ENCODE measurements around the gene SORCS2.

The SORCS2 gene

DNA sequence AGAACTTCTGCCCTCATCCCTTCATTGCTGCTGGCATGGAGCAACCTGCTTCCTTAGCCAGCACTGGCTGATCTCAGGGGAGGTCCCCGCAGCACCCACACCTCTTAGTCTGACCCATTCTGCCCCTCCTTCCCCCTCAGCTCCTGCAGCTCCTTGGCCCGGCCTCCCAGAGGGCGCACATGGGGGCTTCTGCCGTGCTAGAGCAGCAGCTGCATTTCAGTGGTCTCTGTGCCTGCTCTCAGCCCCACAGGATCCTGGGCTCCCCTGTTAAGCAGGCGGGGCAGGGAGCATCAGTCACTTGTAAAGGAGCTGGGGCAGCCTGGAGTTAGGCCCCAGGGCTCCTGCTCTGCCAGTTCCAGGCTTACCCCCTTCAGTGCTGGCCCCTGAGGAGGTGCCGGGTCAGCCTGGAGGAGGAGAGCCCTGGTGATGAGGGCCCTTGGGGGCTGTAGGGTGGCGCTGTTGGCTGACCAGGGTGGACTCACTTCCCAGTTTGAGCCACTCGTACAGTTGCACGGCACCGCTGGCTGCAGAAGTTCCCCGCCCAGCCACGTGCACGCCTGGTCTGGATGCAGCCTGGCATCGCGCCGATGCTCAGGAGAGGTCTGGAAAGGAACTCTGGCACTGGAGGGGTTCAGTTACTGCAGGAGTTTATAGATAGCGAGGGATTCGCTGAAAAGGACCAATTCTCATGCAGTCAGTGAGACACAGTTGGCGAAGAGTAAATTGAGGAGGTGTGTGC lies 327.5 kb downstream of the SORCS2 start:
- no peak for DNase-seq

DNA sequence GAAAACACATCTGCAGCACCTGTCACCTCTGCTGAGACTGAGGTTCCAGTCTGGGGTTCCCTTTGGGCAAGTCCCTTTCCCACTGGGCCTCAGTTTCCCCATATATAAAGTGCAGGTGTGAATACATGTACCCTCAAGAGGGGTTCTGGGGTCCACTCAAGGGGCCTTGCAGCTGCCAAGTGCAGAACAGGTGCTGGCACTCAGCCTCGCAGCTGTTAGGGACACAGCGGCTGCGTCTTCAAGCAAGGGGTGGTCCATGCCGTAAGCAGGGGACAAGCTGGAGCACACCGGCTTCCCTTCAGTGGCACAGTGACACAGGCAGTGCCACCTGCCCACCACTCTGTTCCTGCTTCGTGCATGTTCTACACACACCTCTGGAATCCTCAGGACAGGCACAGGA lies 329.3 kb downstream of the SORCS2 start:
- no peak for DNase-seq

DNA sequence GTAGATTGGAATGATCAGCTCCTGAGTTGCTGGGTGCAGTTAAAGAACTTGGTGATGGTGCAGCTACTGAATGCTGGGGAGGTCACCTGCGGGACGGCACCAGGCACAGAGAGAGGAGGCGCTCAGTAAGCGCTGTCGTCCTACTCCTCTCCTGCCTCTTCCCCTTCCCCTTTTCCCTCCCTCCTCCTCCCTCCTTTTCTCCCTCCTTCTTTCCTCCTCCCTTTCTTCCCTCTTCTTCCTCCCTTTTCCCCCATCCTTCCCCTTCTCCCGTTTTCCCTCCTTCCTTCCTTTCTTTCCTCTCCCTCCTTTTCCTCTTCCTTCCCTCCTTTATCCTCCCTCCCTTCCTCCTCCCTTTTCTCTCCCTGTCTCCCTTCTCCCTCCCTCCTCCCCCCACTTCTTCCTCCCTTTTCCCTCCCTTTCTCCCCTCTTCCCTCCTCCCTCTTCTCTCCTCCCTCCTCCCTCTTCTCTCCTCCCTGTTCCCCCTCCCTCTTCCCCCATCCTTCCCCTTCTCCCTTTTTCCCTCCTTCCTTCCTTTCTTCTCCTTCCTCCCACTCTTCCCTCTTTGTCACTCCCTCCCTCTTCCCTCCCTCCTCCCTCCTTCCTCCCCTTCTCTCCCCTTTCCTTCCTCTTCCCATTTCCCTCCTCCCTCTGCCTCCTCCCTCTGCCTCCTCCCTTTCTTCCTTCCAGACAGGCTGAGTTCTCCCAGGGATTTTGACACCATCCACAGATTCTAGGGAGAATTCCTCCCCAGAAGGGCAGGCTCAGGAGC lies 330.3 kb downstream of the SORCS2 start:
- no peak for DNase-seq

DNA sequence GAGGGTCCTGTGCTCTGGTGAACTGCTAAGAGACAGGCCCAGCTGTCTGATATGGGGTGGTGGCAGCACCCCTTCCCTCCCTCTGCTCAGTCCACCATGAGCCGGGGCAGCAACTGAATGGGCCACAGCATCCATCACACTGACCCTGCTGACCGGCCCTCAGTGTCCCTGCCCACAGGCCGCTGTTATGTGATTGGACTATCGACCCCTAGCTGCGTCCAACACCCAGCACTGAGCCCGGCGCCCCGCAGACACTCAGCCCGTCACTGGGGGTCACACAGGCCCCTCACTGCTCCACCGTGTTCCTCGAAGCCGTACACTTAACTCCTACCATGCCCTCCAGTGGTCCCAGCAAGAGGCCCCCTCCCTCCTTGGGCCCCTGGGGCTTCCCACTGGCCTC lies 331.2 kb downstream of the SORCS2 start:
- no peak for DNase-seq

DNA sequence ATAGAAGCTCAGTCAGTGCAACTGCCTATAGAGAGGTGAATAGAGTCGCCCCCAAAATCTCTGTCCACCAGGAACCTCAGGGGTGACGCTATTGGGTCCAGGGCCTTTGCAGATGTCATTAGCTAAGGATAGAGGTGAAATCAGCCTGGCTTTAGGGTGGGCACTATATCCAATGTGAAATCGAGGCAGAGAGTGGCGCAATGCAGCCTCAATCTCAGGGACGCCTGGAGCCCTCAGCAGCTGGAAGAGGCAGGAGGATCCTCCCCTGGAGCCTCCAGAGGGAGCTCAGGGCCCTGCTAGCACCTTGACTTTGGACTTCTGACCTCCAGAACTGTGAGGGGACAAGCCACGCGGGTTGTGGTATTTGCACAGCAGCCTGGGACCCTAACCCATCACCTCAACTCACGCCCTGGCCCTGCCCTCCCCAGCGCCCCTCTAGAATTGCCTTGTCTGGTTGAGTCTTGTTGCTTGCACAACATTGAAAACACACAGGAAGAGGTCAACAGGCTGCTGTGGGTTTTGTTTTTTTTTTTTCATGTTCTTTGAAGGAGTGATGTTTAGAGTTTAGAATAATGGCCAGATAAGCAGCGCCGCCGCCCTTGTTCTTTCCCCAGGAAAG lies 331.8 kb downstream of the SORCS2 start:
- DNase-seq, result no peak

DNA sequence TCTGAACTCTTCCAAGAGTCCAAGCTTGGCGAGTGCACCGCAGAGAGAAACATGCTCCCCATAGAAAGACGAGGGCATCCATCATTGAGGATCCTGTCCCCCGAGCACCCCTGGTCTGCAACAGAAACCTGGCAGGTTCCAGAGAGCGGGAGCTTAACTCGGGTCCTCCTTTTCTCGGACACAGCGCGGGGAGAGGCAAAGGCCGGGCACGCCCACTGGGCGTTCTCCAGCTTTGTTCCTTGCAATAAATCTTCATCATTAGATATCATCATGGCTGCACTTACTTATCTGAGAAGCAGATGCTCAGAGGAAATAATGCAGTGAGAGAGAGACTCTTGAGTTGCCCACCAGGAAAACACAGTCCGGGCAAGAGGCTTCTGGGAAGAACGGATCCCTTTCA lies 332.5 kb downstream of the SORCS2 start:
- no peak for DNase-seq

DNA sequence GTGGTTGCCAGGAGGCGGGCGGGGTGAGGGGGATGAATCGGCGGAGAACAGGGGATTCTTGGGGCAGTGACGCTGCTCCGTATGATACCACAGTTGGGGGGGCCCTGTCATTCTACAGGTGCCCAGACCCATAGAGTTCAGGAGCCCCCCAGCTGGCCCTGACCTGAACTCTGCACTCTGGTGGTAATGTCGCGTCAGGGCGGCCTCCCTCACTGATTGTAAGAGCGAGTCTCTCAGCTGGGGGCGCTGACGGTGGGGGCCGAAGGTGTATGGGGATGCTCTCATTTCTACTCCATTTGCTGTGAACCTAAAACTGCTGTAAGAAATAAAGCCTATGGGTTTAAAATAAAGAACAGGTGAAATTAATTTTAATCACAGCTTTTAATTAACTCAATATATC lies 334.2 kb downstream of the SORCS2 start:
- DNase-seq, result no peak

DNA sequence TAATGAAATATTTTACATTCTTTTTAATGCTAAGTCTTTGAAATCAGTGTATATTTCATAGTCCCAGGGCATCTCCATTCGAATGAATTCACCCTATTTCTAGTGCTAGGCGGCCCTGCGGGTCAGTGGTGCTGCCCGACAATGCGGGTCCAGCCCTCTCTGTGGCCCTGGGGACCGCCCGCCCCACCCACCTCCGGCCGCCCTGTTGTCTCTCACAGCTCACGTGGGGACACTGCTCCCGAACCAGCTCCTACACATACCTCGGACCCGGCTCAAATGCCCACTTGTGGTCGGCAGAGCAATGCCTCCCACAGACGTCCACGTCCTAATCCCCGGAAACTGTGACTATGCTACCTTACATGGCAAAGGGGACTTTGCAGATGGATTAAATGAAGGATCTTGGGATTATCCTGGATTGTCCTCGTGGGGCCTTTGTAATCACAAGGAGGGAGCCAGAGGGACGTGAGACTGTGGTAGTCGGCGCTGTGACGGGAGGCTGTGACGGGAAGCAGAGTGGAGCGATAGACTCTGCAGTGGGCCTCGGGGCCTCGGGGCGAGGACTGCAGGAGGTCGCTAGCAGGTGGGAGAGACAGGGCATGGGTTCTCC lies 334.7 kb downstream of the SORCS2 start:
- DNase-seq, result no peak

DNA sequence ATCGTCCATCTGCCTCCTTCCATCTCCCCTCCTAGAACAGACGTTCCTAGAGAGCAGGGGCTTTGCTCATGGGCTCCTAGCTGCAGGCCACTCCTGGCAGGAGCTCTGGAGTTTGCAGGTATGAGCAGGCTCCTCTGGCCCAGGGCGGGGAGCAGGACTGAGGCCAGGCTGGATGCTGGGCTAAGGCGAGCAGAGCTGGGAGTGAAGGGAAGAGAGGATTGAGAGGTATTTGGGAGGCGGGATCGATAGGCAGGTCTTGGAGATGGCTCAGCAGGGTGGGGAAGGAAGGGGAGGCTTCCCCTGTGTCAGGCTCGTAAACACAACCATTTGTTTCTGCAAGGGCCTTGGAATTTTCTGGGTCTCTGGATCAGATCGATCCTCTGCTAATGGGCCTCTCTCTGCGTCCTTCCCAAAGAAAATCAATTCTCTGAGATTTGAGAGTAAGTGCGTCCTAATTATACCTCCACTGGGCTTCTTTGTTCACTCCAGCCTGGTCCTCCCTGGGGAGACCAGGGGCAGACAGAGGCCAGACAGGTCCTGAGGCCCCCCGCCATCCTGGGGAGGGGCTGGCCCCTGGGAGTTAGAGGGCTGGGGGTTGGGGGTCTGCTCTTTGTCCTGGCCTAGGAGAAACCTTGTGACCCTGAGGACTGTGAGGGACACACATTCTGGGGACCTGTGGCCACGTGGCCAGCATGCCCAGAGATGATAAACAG lies 337.2 kb downstream of the SORCS2 start:
- DNase-seq, result no peak

DNA sequence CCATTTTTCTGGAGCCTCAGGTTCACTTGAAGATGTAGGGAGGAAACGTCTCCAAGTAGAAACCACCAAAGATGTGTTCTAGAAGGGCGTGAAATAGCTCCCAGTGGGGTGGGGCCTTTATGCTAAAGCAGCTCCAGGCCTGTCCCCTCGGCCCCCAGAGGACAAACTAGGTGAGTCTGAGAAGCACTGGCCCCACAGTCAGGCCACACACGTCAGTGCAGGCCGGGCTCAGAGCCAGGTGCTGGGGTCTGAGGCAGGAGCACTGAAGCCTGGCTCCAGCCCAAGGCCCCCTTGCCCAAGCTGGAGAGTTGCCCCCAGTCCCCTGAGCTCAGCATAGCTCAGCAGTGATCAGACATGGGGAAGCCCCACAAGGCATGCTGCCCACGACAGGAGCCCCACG lies 337.7 kb downstream of the SORCS2 start:
- DNase-seq, result no peak

DNA sequence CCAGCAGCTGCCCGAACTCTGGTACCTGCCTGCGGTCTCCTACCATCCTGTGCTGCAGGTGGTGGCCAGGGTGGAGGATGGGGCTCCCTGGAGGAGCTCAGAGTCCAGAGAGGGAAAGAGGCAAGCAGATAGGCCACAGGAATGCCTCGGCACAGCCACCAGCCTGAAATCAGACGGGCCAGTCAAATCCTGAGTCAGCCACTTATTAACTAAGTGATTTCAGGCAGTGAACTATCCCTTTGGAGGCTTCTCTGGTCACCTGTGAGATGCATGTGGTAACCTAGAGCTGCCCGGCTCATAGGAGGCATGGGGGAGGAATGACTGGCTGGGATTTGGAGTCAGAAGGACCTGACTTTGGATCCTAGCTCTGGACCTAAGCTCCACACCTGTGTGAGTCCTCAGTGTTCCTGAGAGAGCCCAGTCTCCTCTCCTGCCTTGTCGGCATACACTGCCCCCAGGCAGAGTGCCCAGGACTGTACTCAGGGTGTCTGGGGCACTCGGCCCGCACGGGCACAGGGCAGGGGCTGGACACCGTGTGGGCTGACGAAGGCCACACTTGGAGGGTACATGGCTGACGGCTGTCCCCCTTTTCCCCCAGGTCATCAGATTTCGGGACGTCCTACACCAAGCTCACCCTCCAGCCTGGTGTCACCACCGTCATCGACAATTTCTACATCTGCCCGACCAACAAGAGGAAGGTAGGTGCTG lies 338.7 kb downstream of the SORCS2 start:
- DNase-seq, result no peak

DNA sequence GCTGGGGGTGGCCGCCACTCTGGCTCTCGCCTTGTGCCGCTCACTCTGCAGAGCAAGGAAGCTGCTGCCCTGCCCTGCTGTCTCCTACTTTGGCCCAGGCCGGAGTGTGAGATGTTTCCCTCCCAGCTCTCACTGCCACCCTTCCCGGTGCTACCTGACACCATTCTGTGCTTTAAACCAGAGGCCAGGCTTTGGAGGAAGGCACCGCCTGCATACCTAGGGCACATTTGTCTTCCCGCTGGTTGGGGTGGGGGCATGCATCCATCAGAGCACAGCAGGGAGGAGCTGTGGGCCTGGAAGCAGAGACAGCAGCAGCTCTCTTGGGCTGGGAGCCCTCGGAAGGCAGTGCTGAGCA lies 339.3 kb downstream of the SORCS2 start:
- DNase-seq, result no peak

DNA sequence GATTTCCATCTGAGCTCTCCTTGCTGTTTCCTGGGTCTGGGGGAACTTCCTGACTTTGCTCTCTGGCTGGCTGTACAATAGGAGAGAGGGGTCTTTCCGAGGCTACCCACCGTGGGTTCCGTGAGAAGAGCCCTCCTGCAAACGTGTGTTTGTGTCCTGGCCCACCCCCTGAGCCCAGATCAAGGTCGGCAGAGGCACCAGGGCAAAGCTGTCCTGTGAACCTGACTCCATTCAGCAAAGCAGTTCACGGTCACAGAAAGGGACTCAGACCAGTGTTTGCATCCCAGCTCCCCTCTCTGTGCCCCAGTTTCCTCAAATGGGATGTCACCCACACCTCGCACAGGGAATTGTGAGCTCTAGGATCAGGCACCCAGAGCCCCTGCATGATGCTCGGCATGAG lies 339.7 kb downstream of the SORCS2 start:
- no peak for DNase-seq

DNA sequence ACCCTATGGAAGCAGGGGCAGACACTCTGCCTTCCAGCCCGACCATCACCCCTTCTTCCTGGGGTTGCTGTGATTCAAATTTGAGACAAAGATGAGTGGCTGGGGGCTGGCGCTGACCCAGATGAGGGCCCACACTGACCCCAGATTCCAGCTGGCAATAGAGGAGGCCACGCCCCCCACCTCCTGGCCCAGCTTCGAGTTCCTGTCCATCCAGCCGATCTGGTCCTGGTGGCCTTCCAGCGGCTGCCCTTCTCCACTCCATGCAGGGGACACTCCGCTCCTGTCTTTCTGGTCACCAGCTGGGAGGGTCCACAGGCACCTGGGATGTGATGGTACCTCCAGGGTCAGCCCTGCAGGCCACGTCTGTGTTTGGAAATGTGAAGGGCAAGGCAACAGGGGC lies 340.9 kb downstream of the SORCS2 start:
- DNase-seq, result no peak

DNA sequence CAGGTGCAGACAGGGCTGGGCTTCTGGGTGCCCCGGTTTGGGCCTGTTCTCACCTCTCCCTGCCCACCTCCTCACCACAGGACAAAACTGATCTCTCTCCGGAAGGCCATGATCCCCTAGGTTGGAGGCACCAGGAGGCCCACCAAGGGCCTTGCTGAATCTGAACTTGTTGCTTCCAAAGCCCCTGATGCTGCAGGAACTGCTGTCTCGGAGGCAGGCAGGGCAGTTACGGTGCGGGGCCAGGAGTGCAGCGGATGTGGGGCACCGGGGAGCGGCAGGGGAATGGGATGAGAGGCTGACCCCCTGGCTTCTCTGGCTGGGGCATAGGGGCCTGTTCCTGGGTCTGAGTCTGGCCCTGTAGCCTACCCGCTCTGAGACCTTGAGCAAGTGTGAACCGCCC lies 342.8 kb downstream of the SORCS2 start:
- no peak for DNase-seq

DNA sequence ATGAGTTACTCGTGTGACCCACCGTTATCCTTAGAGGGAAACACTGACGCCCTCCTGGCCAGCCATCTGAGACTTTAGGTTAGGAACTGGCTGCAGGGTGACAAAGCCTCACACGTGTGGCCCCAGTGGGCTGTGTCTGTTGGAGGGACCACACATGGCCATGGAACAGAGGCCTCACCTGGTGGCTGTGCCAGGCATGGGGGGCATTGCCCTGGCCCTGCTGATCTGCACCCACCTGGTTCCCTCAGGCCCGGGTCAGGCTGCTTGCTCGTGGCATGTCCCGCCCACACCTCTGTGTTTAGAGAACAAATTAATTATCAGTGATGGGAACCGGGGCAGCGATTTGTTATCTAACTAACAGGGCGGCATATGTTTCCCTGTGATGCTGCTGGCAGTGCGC lies 343.3 kb downstream of the SORCS2 start:
- no peak for DNase-seq

DNA sequence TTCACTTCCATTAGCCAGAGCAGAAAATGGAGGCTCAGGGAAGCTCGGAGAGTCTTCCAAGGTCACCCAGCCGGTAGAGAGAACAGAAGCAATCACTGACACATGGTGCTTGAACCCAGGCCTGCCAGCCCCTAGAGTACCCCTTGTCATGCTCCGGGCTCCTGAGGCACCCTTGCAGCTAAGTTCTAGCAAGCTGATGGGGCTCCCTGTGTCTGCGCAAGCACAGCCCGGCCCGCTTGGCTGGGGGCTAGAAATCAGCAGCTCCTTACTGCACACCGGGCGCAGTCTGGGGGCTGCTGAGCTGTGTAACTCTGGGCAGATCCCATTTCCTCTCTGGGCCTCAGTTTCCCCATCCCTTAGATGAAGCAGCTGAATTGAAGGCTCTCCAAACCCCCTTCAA lies 344.5 kb downstream of the SORCS2 start:
- no peak for DNase-seq

DNA sequence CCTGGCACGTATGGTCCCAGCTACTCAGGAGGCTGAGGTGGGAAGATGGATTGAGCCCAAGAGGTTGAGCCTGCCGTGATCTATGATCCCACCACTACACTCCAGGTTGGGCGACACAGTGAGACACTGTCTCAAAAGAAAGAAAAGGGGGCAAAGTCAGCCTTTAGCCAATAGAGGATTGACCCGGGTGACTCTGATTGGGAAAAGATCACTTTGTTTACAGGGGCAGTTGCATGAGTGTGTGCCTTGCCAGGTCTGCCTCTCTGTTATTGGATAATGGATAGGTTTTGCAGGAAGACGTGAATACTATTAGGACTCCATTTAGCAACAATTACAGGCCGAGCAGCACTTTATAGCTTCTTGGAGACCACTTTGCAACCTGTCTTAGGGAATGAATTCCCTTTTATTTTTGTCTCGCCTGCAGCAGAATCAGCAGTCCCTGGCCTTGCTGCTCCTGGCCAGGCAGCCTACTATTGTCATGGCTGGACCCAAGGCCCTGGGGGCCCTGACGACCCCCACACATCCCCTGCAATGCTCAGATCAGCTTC lies 345.6 kb downstream of the SORCS2 start:
- DNase-seq, result no peak

DNA sequence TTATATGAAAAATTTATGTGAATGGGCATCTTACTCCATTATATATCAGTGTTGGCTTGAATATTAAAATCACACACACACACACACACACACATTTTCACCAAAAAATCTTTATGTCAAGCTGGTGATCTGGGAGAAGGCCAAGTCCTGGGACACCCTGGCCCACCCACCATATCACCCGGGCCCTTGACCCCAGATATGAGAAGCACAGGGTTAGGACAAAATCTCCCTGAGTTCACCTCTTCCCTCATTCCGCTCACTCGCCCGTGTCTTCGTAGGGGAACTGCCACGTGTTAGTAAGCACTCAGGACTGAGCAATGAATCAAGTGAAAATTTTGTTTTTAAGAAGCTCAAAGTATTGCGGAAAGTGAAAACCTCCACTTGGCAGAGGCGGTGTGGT lies 346.2 kb downstream of the SORCS2 start:
- DNase-seq, result no peak

DNA sequence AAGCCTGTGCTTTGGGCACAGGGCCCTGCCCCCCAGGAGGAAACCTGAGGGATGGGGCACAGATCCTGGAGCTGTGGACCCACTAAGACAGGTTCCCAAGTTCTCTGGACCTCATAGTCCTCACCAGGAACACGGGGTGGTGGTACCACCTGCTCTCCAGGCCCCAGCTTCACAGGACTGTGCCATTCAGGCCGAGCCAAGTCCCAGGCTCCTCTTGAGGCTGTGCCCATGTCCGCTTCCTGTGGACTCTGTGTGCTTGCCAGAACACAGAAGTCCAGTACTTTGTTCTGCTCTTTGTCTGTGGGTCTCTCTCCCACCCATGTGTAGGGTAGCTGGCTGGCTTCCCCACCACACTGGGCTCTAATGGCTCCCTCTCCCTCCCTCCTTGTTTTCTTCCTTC lies 346.8 kb downstream of the SORCS2 start:
- DNase-seq, result no peak

DNA sequence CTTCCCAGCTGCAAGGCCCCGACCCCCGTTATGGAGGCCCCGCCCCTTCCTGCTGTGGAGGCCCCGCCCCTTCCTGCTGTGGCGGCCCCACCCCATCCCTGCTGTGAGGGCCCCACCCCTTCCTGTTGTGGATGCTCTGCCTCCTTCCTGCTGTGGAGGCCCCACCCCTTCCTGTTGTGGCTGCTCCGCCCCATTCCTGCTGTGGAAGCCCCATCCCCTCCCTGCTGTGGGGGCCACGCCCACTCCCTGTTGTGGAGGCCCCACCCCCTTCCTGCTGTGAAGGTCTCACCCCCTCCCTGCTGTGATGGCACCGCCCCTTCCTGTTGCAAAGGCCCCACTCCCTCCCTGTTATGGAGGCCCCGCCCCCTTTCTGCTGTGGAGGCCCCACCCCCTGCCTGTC lies 347.3 kb downstream of the SORCS2 start:
- DNase-seq, result no peak

DNA sequence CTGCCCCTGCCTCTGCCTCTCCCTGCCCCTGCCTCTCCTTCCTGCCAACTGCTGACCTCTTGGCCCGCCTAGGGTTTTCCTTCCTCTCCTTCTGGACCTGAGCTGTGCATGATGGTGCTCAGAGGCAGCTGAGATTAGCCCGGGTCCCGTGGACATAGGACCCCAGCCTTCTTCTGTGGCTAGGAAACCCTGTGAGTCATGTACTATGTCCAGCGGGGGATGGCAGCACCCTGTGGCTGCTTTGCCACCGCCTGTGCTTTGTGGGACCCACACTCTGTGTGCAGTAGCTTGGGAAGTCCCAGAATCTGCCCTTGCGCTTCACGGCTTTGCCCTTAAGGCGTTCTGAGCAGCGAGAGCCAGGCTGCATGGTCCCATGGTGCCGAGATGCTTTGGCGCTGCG lies 347.9 kb downstream of the SORCS2 start:
- no peak for DNase-seq
